ENCODE measurements around the gene ZNF778. TPM values are rescaled to one million over a fixed set of nuclear protein-coding genes. Genes with fewer than 3 reads are reported as not detected.
"Not testable (repeated sequence)": the region's sequence is repeated elsewhere in the genome, so short reads cannot be mapped to it uniquely, and the experiment has no call there.

ZNF778 gene
- total RNA-seq, 2 experiments from 2014 or later, result 4.9 to 7.4 TPM

GRCh38 chr16:89191901-89192185 lies 25.7 kb upstream of the ZNF778 start:
- DNase-seq (no peak), ATAC-seq (no peak)
- H3K36me3 Mint-ChIP-seq (ENCODE audit: low read depth), result no peaks in the 10 kb centered on the region
- peaks cover 5% of the 10 kb centered on the region for H3K27me3 Mint-ChIP-seq (ENCODE audit: low read depth)
- ChIA-PET POLR2A (no interaction called here), CTCF (interaction anchor here (0.7 kb wide), 1 partner anchor 334 kb away, joined by 4 read pairs; no protein-coding TSS in a partner anchor)
- no peak overlapping the region for H3K27ac Mint-ChIP-seq
- H3K9me3 Mint-ChIP-seq (ENCODE audit: insufficient read depth), result no peaks in the 10 kb centered on the region
- H3K4me3 Mint-ChIP-seq, result no peak overlapping the region
- no peaks in the 10 kb centered on the region for H3K4me1 Mint-ChIP-seq (ENCODE audit: low read depth)

GRCh38 chr16:89192186-89192955 lies 25.1 kb upstream of the ZNF778 start:
- ChIA-PET CTCF (interaction anchor here (0.7 to 1.2 kb wide), 2 partner anchors 48 to 335 kb away, joined by 4 read pairs; no protein-coding TSS in a partner anchor), POLR2A (interaction anchor here (1.0 kb wide), 1 partner anchor 25 kb away, joined by 4 read pairs; the partner anchor contains the start of gene ZNF778)
- H3K9me3 Mint-ChIP-seq (ENCODE audit: insufficient read depth); H3K4me1 Mint-ChIP-seq (ENCODE audit: low read depth); H3K27ac Mint-ChIP-seq; H3K27me3 Mint-ChIP-seq (ENCODE audit: low read depth); H3K4me3 Mint-ChIP-seq; H3K36me3 Mint-ChIP-seq (ENCODE audit: low read depth): not testable (repeated sequence)
- ATAC-seq, result peak; percentile 48
- peak; percentile 82 for DNase-seq

- Mint-ChIP-seq H3K36me3 (ENCODE audit: low read depth) (no peaks in the 10 kb centered on the region), H3K4me3 (no peak overlapping the region), H3K27me3 (ENCODE audit: low read depth) (peaks cover 5% of the 10 kb centered on the region), H3K4me1 (ENCODE audit: low read depth) (no peaks in the 10 kb centered on the region), H3K27ac (no peak overlapping the region), H3K9me3 (ENCODE audit: insufficient read depth) (no peaks in the 10 kb centered on the region)
- ChIA-PET CTCF (interaction anchor here (1.2 kb wide), 1 partner anchor 47 kb away, joined by 4 read pairs; no protein-coding TSS in a partner anchor), POLR2A (interaction anchor here (1.0 kb wide), 1 partner anchor 25 kb away, joined by 4 read pairs; the partner anchor contains the start of gene ZNF778)
- DNase-seq, result peak; percentile 60
- peak; percentile 31 for ATAC-seq
These were observed 24.4 kb upstream of the ZNF778 start for GRCh38 chr16:89192956-89193575.

GRCh38 chr16:89193576-89194293 lies 23.8 kb upstream of the ZNF778 start:
- no peak for ATAC-seq
- DNase-seq, result no peak
- no peaks in the 10 kb centered on the region for H3K9me3 Mint-ChIP-seq (ENCODE audit: insufficient read depth)
- CTCF ChIA-PET, result interaction anchor here (0.7 kb wide), 1 partner anchor 47 kb away, joined by 4 read pairs; no protein-coding TSS in a partner anchor
- POLR2A ChIA-PET, result no interaction called here
- H3K4me3 Mint-ChIP-seq, result no peak overlapping the region
- H3K4me1 Mint-ChIP-seq (ENCODE audit: low read depth), result no peaks in the 10 kb centered on the region
- no peaks in the 10 kb centered on the region for H3K36me3 Mint-ChIP-seq (ENCODE audit: low read depth)
- no peak overlapping the region for H3K27ac Mint-ChIP-seq
- H3K27me3 Mint-ChIP-seq (ENCODE audit: low read depth), result peaks cover 5% of the 10 kb centered on the region

GRCh38 chr16:89194340-89195311 lies 22.9 kb upstream of the ZNF778 start:
- H3K4me1 Mint-ChIP-seq (ENCODE audit: low read depth), result no peaks in the 10 kb centered on the region
- peaks cover 5% of the 10 kb centered on the region for H3K27me3 Mint-ChIP-seq (ENCODE audit: low read depth)
- H3K9me3 Mint-ChIP-seq (ENCODE audit: insufficient read depth), result no peaks in the 10 kb centered on the region
- DNase-seq (no peak), ATAC-seq (no peak)
- POLR2A ChIA-PET, result no interaction called here
- CTCF ChIA-PET, result interaction anchor here (0.7 kb wide), 1 partner anchor 46 kb away, joined by 4 read pairs; no protein-coding TSS in a partner anchor
- H3K36me3 Mint-ChIP-seq (ENCODE audit: low read depth), result no peaks in the 10 kb centered on the region
- H3K4me3 Mint-ChIP-seq, result no peak overlapping the region
- H3K27ac Mint-ChIP-seq, result no peak overlapping the region

- ATAC-seq (no peak), DNase-seq (no peak)
- H3K27me3 Mint-ChIP-seq (ENCODE audit: low read depth), result peaks cover 13% of the 10 kb centered on the region
- H3K4me1 Mint-ChIP-seq (ENCODE audit: low read depth), result peaks cover 6% of the 10 kb centered on the region
- CTCF ChIA-PET, result no interaction called here
- no peaks in the 10 kb centered on the region for H3K36me3 Mint-ChIP-seq (ENCODE audit: low read depth)
- no peak overlapping the region for H3K4me3 Mint-ChIP-seq
- no peak overlapping the region for H3K27ac Mint-ChIP-seq
- POLR2A ChIA-PET, result no interaction called here
- no peaks in the 10 kb centered on the region for H3K9me3 Mint-ChIP-seq (ENCODE audit: insufficient read depth)
These were observed 21.9 kb upstream of the ZNF778 start for GRCh38 chr16:89195521-89196171.

GRCh38 chr16:89197033-89197632 lies 20.4 kb upstream of the ZNF778 start:
- Mint-ChIP-seq H3K27me3 (ENCODE audit: low read depth) (peaks cover 12% of the 10 kb centered on the region), H3K4me3 (no peak overlapping the region), H3K36me3 (ENCODE audit: low read depth) (no peaks in the 10 kb centered on the region), H3K27ac (no peak overlapping the region), H3K9me3 (ENCODE audit: insufficient read depth) (no peaks in the 10 kb centered on the region), H3K4me1 (ENCODE audit: low read depth) (peaks cover 8% of the 10 kb centered on the region)
- DNase-seq (no peak), ATAC-seq (no peak)
- POLR2A ChIA-PET, result no interaction called here
- CTCF ChIA-PET, result no interaction called here

- H3K4me3 Mint-ChIP-seq, result no peak overlapping the region
These were observed 19.7 kb upstream of the ZNF778 start for GRCh38 chr16:89197633-89198416.

GRCh38 chr16:89198417-89199240 lies 18.9 kb upstream of the ZNF778 start:
- Mint-ChIP-seq H3K27ac (no peak overlapping the region), H3K4me1 (ENCODE audit: low read depth) (peaks cover 11% of the 10 kb centered on the region), H3K27me3 (ENCODE audit: low read depth) (peaks cover 25% of the 10 kb centered on the region), H3K9me3 (ENCODE audit: insufficient read depth) (no peaks in the 10 kb centered on the region), H3K4me3 (no peak overlapping the region), H3K36me3 (ENCODE audit: low read depth) (no peaks in the 10 kb centered on the region)
- POLR2A ChIA-PET, result no interaction called here
- CTCF ChIA-PET, result no interaction called here
- DNase-seq (no peak), ATAC-seq (no peak)

More at GRCh38 chr16:89197633-89198416, 19.7 kb upstream of the ZNF778 start:
- Mint-ChIP-seq H3K27me3 (ENCODE audit: low read depth) (peaks cover 17% of the 10 kb centered on the region), H3K36me3 (ENCODE audit: low read depth) (no peaks in the 10 kb centered on the region), H3K4me1 (ENCODE audit: low read depth) (peaks cover 11% of the 10 kb centered on the region), H3K27ac (no peak overlapping the region), H3K9me3 (ENCODE audit: insufficient read depth) (no peaks in the 10 kb centered on the region)
- ChIA-PET CTCF (no interaction called here), POLR2A (no interaction called here)
- DNase-seq, result no peak
- no peak for ATAC-seq
